GM21825 (cell line): Measurements from ENCODE around the gene NDUFB3.

Experiments
- ATAC-seq: cut with Tn5 transposase; IDR thresholded peaks from one replicate; pipeline ENCODE4 v1.9.1; 2021; ENCODE audit warnings: mild to moderate bottlenecking, moderate library complexity; ENCODE audit not compliant: unreplicated experiment

Gene NDUFB3

GRCh38 chr2:201128033-201128432, 56.2 kb downstream of the NDUFB3 start:
- no peak for ATAC-seq

DNA sequence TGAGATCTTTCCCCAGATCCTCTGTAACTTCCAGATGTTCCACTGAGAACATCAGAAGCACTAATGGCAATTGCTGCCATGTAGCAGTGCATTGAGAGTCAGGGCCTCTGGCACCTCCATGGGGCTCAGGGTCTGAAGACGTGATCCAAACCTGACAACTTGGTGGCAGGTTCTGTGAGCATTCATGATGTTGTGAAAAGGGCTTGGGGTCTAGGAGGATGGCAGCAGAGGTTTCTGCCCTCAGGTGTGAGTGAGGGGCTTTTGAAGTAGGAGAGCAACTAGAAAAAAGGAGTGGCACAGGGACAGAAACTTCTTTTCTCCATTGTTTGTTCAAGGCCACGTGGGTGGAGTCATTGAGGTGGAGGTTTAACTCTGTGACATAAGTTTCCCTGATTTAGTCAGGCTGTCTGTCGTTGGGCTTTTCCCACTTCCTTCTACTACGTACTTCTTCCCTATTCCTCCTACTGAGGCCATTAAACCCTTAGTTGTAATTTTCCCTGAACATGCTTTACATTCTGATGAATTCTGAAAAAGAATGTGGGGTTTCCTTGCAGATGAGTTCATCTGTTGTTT, 57.2 kb downstream of the NDUFB3 start:
- no peak for ATAC-seq

DNA sequence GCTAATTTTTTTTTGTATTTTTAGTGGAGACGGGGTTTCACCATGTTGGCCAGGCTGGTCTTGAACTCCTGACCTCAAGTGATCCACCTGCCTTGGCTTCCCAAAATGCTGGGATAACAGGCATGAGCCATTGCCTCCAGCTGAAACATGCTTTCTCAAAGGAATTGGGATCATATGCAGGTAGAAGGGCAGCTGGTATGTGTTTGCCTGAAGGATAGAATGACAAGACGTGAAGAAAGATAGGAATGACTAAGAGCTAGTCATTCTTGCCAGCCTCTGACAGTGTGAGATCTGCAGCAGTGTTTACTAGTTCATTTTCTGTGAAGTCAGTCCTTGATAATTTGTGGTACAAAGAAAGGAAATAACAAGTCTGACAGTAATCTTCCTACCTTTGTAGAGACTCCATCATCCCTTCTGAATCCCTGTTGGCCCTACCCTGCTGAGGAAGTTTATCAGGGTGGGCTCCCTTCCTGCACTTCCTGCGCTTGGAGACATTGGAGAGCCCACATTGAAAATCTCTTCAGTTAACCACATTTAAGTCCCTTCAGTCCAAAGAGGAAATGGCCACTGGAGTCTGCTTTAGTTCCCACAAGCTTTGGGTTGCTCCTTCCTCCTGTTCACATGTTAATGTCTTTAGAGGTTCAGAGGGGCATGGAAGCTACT, 58.9 kb downstream of the NDUFB3 start:
- ATAC-seq = no peak

GRCh38 chr2:201132518-201132917, 60.7 kb downstream of the NDUFB3 start:
- ATAC-seq = peak; percentile 32
